ENCODE results near the gene HIKESHI. TPM values are rescaled to one million over a fixed set of nuclear protein-coding genes. Genes with fewer than 3 reads are reported as not detected.

Gene HIKESHI
- total and polyA plus RNA-seq, 2 of the 13 experiments (the other 11 are each of a cell fraction or from before 2014, with no cell fraction given) = 67.8 to 74.8 TPM

DNA sequence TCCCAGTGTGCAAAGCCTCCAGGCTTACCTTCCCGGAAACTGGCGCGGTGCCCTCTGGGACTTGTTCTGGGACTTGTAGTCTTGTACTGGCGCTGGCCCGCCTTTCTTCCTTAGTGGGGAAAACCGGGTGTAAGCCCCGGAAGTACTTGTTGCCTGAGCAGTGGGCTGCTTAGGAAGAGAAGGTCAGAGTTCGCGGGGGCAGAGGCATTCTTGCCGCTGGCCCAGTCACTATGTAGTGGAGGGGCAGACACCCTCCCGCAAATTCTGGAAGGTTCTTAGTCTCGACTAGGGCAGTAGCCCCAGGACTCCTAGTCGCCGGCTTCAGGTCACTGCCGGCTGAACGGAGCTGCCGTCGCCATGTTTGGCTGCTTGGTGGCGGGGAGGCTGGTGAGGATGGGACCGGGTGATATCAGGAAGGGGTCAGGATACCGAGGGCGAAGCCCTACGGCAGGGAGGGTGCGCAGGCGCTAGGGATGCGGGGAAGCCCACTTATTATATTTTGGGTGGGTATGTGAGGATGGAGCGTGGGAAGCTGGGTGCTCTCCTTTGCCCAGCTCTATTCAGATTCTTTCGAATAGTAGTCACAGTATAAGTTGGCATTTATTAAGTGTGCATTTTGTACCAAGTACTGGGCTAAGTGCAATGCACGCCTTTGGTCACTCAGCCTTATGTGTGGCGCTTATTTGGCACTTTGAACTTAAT, at the start of gene HIKESHI (continued):
- TF ChIP-seq ZNF672 (CRISPR knock-in tag; IDR thresholded peaks at IDR 0.05) (no peak), ZSCAN21 (CRISPR knock-in tag; IDR thresholded peaks at IDR 0.05; ENCODE audit: borderline replicate concordance) (no peak), HOXD1 (CRISPR knock-in tag; IDR thresholded peaks at IDR 0.05) (0 out of 2 replicates have a peak, but pooled peaks have one; percentile 20), IKZF4 (CRISPR knock-in tag; IDR thresholded peaks at IDR 0.05; ENCODE audit: borderline replicate concordance, low read depth, not compliant biosample characterization) (no peak), ZNF24 (IDR thresholded peaks at IDR 0.05) (no peak), ZNF430 (CRISPR knock-in tag; IDR thresholded peaks at IDR 0.05) (peak; percentile 70), HMG20B (CRISPR knock-in tag; conservative IDR thresholded peaks at IDR 0.05) (0 out of 2 replicates have a peak, but pooled peaks have one; percentile 26), ZNF773 (CRISPR knock-in tag; IDR thresholded peaks at IDR 0.05; ENCODE audit: borderline replicate concordance) (no peak), ZBTB20 (CRISPR knock-in tag; IDR thresholded peaks at IDR 0.05; ENCODE audit: borderline replicate concordance, low read depth) (no peak), POGZ (CRISPR knock-in tag; IDR thresholded peaks at IDR 0.05) (peak; percentile 91), ATF1 (CRISPR knock-in tag; IDR thresholded peaks at IDR 0.05) (peak; percentile 85), ZNF180 (CRISPR knock-in tag; IDR thresholded peaks at IDR 0.05; ENCODE audit: borderline replicate concordance, low read depth) (no peak), GABPB1 (CRISPR knock-in tag; IDR thresholded peaks at IDR 0.05) (peak; percentile 99), NFYC (CRISPR knock-in tag; IDR thresholded peaks at IDR 0.05) (peak; percentile 86), ZBTB7A (CRISPR knock-in tag; IDR thresholded peaks at IDR 0.05) (no peak), AGO2 (optimal IDR thresholded peaks at IDR 0.05; ENCODE audit: low read depth, low read length) (no peak), SIN3A (IDR thresholded peaks at IDR 0.05; ENCODE audit: borderline replicate concordance, low read depth, low read length) (peak; percentile 53; the same call in 1 of the 2 replicates), KAT7 (CRISPR knock-in tag; IDR thresholded peaks at IDR 0.05; ENCODE audit: borderline replicate concordance) (no peak), POLR2AphosphoS5 (IDR thresholded peaks at IDR 0.05; ENCODE audit: low read depth, low read length) (peak; percentile 88), CBX5 (CRISPR knock-in tag; IDR thresholded peaks at IDR 0.05; ENCODE audit: borderline replicate concordance) (peak; percentile 71; the same call in 1 of the 2 replicates), NR3C1 (CRISPR knock-in tag; IDR thresholded peaks at IDR 0.05) (no peak), MXD4 (CRISPR knock-in tag; IDR thresholded peaks at IDR 0.05) (0 out of 2 replicates have a peak, but pooled peaks have one; percentile 56), ZNF737 (CRISPR knock-in tag; IDR thresholded peaks at IDR 0.05; ENCODE audit: borderline replicate concordance) (no peak), SMAD3 (CRISPR knock-in tag; IDR thresholded peaks at IDR 0.05) (peak; percentile 89; the same call in 1 of the 2 replicates), EEA1 (CRISPR knock-in tag; IDR thresholded peaks at IDR 0.05; ENCODE audit: borderline replicate concordance) (peak; percentile 54; the same call in 1 of the 2 replicates), ZBTB1 (CRISPR knock-in tag; IDR thresholded peaks at IDR 0.05; ENCODE audit: borderline replicate concordance) (no peak), SP140L (CRISPR knock-in tag; IDR thresholded peaks at IDR 0.05; ENCODE audit: borderline replicate concordance) (no peak), GTF2F1 (IDR thresholded peaks at IDR 0.05; ENCODE audit: low read length) (no peak)
- TF ChIP-seq, protein P1, sequence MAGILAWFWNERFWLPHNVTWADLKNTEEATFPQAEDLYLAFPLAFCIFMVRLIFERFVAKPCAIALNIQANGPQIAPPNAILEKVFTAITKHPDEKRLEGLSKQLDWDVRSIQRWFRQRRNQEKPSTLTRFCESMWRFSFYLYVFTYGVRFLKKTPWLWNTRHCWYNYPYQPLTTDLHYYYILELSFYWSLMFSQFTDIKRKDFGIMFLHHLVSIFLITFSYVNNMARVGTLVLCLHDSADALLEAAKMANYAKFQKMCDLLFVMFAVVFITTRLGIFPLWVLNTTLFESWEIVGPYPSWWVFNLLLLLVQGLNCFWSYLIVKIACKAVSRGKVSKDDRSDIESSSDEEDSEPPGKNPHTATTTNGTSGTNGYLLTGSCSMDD (CRISPR knock-in tag; IDR thresholded peaks at IDR 0.05) = no peak
- TF ChIP-seq, protein P2, sequence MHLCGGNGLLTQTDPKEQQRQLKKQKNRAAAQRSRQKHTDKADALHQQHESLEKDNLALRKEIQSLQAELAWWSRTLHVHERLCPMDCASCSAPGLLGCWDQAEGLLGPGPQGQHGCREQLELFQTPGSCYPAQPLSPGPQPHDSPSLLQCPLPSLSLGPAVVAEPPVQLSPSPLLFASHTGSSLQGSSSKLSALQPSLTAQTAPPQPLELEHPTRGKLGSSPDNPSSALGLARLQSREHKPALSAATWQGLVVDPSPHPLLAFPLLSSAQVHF (CRISPR knock-in tag; IDR thresholded peaks at IDR 0.05) = no peak
- TF ChIP-seq, protein P3, sequence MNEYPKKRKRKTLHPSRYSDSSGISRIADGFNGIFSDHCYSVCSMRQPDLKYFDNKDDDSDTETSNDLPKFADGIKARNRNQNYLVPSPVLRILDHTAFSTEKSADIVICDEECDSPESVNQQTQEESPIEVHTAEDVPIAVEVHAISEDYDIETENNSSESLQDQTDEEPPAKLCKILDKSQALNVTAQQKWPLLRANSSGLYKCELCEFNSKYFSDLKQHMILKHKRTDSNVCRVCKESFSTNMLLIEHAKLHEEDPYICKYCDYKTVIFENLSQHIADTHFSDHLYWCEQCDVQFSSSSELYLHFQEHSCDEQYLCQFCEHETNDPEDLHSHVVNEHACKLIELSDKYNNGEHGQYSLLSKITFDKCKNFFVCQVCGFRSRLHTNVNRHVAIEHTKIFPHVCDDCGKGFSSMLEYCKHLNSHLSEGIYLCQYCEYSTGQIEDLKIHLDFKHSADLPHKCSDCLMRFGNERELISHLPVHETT (CRISPR knock-in tag; conservative IDR thresholded peaks at IDR 0.05) = peak; percentile 65; the same call in 1 of the 2 replicates

Data from HepG2 (cell line).